Thymus (tissue), 11 donors: ENCODE data around the gene TTC9B. TPM values are rescaled to one million over a fixed set of nuclear protein-coding genes. Genes with fewer than 3 reads are reported as not detected.

Experiments used
- DNase-seq, 9 donors: peaks; one replicate each; pipeline ENCODE4 v3.0.0-alpha.2; 2013; ENCODE audit warnings: low spot score in 9 of 9, low read depth in 6 of 9, missing footprints in 1 of 9
- H3K27ac ChIP-seq, 2 donors: one replicate each; pipeline ENCODE4 v1.5.1; 2013; ENCODE audit warnings: control low read depth in 1 of 2, low read depth in 1 of 2, low read length in 1 of 2, mild to moderate bottlenecking in 1 of 2, moderate library complexity in 1 of 2
- H3K27me3 ChIP-seq, 2 donors: one replicate each; pipeline ENCODE4 v1.5.1; 2013; ENCODE audit warnings: low read length in 1 of 2; ENCODE audit not compliant: control insufficient read depth in 2 of 2, insufficient read depth in 1 of 2
- H3K36me3 ChIP-seq, 2 donors: one replicate each; pipeline ENCODE4 v1.5.1; 2013; ENCODE audit warnings: low read length in 1 of 2, mild to moderate bottlenecking in 1 of 2, moderate library complexity in 1 of 2; ENCODE audit not compliant: control insufficient read depth in 2 of 2, insufficient read depth in 2 of 2
- H3K4me1 ChIP-seq, 2 donors: one replicate each; pipeline ENCODE4 v1.5.1; 2013; ENCODE audit warnings: low read length in 2 of 2; ENCODE audit not compliant: control insufficient read depth in 2 of 2, insufficient read depth in 2 of 2
- H3K4me3 ChIP-seq, 2 donors: one replicate each; pipeline ENCODE4 v1.5.1; 2013; ENCODE audit warnings: low read length in 2 of 2, control low read depth in 1 of 2, mild to moderate bottlenecking in 1 of 2
- H3K9me3 ChIP-seq, 2 donors: one replicate each; pipeline ENCODE4 v1.5.1; 2013; ENCODE audit warnings: low read length in 1 of 2, mild to moderate bottlenecking in 1 of 2; ENCODE audit not compliant: control insufficient read depth in 2 of 2, insufficient read depth in 1 of 2
- WGBS: extraction: QIAGEN DNeasy Blood & Tissue Kit; methylation state at CpG from one replicate; pipeline ENCODE4 v1.1.7; 2013; 5-methylcytosine and 5-hydroxymethylcytosine counted together
- polyA plus RNA-seq: library from polyadenylated mRNA; stranded (reverse); fragments of 200-250 nt; gene quantifications from one replicate; pipeline ENCODE4 v1.2.3, GENCODE V29; 2013
- total RNA-seq: library from RNA; stranded (reverse); fragments of 120-200 nt; gene quantifications from one replicate; pipeline ENCODE4 v1.2.4, GENCODE V29; 2013
- donor health status: healthy.

Gene TTC9B
- total and polyA plus RNA-seq, 2 donors, result 0.11 TPM; not detected in 1

DNA sequence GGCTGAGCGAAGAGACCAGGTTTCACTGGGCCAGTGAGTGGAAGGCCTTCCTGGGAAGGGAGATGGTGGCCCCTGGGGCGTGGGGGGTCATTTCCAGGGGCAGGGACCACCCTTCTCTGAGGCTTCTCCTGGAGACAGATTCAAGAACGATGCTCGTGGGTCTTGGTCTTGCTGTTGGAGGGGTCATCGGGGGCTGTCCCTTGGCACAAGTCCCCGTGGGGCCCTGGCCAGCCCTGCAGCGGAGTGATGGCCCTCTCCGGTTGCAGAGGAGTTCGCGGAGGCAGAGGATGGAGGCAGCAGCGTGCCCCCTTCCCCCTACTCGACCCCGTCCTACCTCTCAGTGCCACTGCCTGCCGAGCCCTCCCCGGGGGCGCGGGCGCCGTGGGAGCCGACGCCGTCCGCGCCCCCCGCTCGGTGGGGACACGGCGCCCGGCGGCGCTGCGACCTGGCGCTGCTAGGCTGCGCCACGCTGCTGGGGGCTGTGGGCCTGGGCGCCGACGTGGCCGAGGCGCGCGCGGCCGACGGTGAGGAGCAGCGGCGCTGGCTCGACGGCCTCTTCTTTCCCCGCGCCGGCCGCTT lies 4.8 kb downstream of the TTC9B start:
- Histone ChIP-seq H3K4me1 (no peaks in the 10 kb centered on the region), H3K9me3 (peaks cover 0 to 5% of the 10 kb centered on the region in 2 donors), H3K36me3 (peaks cover 0 to 3% of the 10 kb centered on the region in 2 donors), H3K27ac (no peak overlapping the region), H3K4me3 (no peak overlapping the region), H3K27me3 (peaks cover 18 to 26% of the 10 kb centered on the region in 2 donors)
- WGBS, result 97% methylated on average over 53 of the region's 53 CpGs
- no peak for DNase-seq

DNA sequence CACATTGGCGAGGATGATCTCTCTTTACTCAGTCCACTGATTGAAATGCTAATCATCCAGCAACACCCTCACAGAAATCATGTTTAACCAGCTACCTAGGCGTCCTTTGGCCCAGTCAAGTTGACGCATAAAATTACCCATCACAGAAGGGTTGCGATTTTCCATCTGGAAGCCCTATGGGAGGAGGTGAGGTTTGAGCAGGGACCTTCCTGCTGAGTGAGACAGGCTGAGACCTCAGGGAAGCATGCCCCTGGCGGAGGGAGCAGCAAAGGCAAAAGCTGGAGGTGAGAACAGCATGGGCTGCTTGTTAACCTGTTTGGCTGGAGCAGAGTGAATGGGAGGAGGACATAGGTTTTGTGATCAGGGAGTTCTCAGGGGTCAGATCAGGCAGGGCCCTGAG lies 7.3 kb downstream of the TTC9B start:
- Histone ChIP-seq H3K4me3 (no peak overlapping the region), H3K27me3 (peaks cover 0 to 2% of the 10 kb centered on the region in 2 donors), H3K27ac (no peak overlapping the region), H3K36me3 (peaks cover 0 to 3% of the 10 kb centered on the region in 2 donors), H3K4me1 (no peaks in the 10 kb centered on the region), H3K9me3 (no peaks in the 10 kb centered on the region)
- 97% methylated on average over 5 of the region's 5 CpGs for WGBS
- DNase-seq, result no peak

DNA sequence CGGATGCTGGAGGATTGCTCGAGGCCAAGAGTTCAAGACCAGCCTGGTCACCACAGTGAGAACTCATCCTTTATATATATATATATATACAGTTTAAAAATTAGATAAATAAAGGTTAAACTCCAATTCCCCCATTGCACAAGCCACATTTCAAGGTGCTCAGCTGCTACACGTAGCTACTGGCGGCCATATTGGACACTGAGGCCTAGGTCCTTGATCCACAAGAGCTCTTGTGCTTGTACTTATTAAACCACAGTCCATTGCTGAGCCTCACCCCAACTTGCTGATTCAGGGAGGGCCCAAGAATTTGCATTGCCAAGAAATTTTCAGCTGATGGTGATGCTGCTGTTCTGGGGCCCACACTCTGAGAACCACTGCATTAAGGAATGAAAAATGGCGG lies 9.6 kb downstream of the TTC9B start:
- no peaks in the 10 kb centered on the region for H3K4me1 ChIP-seq
- no peak for DNase-seq
- 97% methylated on average over 5 of the region's 5 CpGs for WGBS
- no peaks in the 10 kb centered on the region for H3K27me3 ChIP-seq
- no peak overlapping the region for H3K27ac ChIP-seq
- H3K9me3 ChIP-seq, result no peaks in the 10 kb centered on the region
- no peak overlapping the region for H3K4me3 ChIP-seq
- H3K36me3 ChIP-seq, result peaks cover 0 to 7% of the 10 kb centered on the region in 2 donors

DNA sequence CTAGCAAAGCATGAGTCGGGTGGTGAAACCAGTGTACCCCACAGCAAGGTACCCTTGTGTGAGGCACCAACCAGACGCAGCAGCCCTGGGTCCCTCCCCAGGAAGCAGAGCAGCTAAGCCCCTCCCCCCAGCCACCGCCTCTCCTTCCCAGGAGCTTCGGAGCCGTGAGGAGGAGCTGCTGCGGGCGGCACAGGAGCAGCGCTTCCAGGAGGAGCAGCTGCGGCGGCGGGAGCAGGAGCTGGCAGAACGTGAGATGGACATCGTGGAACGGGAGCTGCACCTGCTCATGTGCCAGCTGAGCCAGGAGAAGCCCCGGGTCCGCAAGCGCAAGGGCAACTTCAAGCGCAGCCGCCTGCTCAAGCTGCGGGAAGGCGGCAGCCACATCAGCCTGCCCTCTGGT lies 12.4 kb downstream of the TTC9B start:
- H3K9me3 ChIP-seq, result no peaks in the 10 kb centered on the region
- H3K27me3 ChIP-seq, result no peaks in the 10 kb centered on the region
- H3K27ac ChIP-seq, result no peak overlapping the region
- DNase-seq, result no peak
- H3K4me1 ChIP-seq, result no peaks in the 10 kb centered on the region
- peaks cover 0 to 12% of the 10 kb centered on the region in 2 donors for H3K36me3 ChIP-seq
- over 99% methylated on average over 21 of the region's 21 CpGs for WGBS
- no peak overlapping the region for H3K4me3 ChIP-seq

DNA sequence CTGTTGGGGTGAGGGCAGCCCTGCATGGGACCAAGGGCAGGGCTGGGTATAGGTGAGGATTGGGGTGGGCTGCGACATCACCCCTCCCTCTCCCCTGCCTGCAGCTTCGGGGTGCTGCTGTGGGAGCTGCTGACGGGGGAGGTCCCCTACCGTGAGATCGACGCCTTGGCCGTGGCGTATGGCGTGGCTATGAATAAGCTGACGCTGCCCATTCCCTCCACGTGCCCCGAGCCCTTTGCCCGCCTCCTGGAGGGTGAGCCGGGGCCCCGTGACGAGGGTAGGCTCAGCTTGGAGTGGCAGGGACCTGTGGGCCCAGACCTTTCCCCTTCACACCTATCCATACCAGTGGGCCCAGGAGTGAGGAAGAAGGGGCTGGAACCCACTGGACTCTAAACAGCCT lies 13.8 kb downstream of the TTC9B start:
- Histone ChIP-seq H3K36me3 (peaks cover 0 to 12% of the 10 kb centered on the region in 2 donors), H3K4me3 (no peak overlapping the region), H3K9me3 (no peaks in the 10 kb centered on the region), H3K27ac (no peak overlapping the region), H3K4me1 (no peaks in the 10 kb centered on the region), H3K27me3 (no peaks in the 10 kb centered on the region)
- 97% methylated on average over 16 of the region's 16 CpGs for WGBS
- no peak for DNase-seq

DNA sequence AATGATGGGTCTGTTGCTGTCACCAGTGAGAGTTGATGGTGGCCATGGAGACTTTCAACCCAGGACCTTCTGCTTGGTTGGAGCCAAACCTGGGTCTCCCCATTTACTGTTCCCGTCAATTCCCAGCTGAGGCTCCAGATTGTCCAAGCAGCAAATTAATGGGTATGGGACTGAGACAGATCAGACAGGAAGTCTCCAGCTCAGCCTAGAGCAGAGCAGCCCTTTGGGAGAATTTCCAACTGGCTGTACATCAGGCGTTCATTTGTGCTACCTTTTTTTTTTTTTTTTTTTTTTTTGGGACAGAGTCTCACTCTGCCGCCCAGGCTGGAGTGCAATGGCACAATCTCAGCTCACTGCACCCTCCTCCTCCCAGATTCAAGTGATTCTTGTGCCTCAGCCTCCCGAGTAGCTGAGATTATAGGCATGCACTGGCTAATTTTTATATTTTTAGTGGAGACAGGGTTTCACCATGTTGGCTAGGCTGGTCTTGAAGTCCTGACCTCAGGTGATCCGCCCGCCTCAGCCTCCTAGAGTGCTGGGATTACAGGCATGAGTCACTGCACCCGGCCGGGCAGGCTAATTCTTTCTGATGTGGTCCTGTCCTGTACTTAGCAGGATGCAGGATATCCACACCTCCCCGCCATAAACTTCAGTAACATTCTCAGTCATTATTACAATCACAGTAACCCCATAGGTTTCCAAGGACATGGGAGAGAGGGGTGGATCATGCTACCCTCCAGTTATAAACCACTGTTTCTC lies 17.7 kb downstream of the TTC9B start:
- WGBS, result 90% methylated on average over 9 of the region's 9 CpGs
- H3K27me3 ChIP-seq, result no peaks in the 10 kb centered on the region
- H3K27ac ChIP-seq, result no peak overlapping the region
- no peaks in the 10 kb centered on the region for H3K9me3 ChIP-seq
- H3K4me3 ChIP-seq, result no peak overlapping the region
- DNase-seq, result no peak
- peaks cover 0 to 14% of the 10 kb centered on the region in 2 donors for H3K36me3 ChIP-seq
- H3K4me1 ChIP-seq, result no peaks in the 10 kb centered on the region

DNA sequence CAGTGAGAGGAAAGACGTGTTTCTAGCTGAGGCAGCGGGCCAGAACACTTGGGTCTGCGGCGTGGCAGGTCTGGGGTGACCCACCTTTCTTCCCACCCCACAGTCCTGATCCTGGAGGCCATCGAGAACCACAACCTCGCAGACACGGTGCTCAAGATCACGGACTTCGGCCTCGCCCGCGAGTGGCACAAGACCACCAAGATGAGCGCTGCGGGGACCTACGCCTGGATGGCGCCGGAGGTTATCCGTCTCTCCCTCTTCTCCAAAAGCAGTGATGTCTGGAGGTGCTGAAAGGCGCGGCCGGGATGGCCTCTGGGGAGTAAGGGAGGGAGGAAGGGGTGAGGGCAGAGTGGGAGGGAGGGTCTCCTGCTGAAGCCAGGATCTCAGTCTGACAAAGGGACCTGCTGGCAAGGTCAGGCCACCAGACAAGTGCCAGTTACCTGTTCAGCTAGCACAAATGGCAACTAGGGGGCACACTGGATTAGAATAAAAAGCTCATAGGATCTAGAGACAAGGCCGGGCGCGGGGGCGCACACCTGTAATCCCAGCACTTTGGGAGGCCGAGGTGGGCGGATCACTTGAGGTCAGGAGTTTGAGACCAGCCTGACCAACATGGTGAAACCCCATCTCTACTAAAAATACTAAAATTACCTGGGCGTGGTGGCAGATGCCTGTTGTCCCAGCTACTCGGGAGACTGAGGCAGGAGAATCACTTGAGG lies 19.8 kb downstream of the TTC9B start:
- 98% methylated on average over 29 of the region's 29 CpGs for WGBS
- Histone ChIP-seq H3K36me3 (peaks cover 0 to 9% of the 10 kb centered on the region in 2 donors), H3K9me3 (no peaks in the 10 kb centered on the region), H3K4me3 (no peak overlapping the region), H3K4me1 (no peaks in the 10 kb centered on the region), H3K27ac (no peak overlapping the region), H3K27me3 (no peaks in the 10 kb centered on the region)
- DNase-seq, result no peak

DNA sequence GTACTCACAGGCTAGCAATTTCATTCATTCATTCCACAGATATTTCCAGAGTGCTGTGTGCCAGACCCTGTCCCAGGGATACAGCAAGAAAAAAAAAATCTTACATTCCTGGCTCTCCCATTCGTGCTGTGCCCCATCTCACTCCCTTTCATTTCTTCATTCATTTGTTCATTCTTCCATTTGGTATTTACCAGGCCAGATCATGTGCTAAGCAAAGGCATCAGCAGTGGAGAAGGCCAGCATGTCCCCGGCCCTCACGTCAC lies 24.7 kb downstream of the TTC9B start:
- no peak overlapping the region for H3K27ac ChIP-seq

More for the DNA sequence above, 24.7 kb downstream of the TTC9B start:
- peaks cover 5 to 8% of the 10 kb centered on the region in 2 donors for H3K4me1 ChIP-seq
- peaks cover 0 to 22% of the 10 kb centered on the region in 2 donors for H3K27me3 ChIP-seq
- no peaks in the 10 kb centered on the region for H3K9me3 ChIP-seq
- peaks cover 0 to 3% of the 10 kb centered on the region in 2 donors for H3K36me3 ChIP-seq
- H3K4me3 ChIP-seq, result no peak overlapping the region
- WGBS, result 96% methylated on average over 3 of the region's 3 CpGs
- DNase-seq, result no peak
